Panc1 (cell line): Measurements from ENCODE around the gene ALDOA. TPM values are rescaled to one million over a fixed set of nuclear protein-coding genes. Genes with fewer than 3 reads are reported as not detected.
A peak's percentile ranks its signal among the peaks of the same experiment; 100 is the strongest.

ENCODE experiments used
- ATAC-seq: fragments of 200-7000 bp; cut with Tn5 transposase; 2 replicates; pipeline ENCODE4 v1.9.1; 2020; ENCODE audit warnings: mild to moderate bottlenecking, moderate library complexity
- BruUV-seq: library from RNA; stranded (reverse); fragments of 400-500 nt; replicated peaks from 2 replicates; lab custom pipeline; 2021; lab: Mats Ljungman, UMichigan
- CTCF ChIA-PET: fragments of 300-600 bp; sonication (Branson Sonifier 250); formaldehyde crosslinking; loops from one replicate; lab custom pipeline; 2022; ENCODE audit warnings: antibody characterized with exemption; lab: Charles Lee
- POLR2A ChIA-PET: fragments of 300-600 bp; sonication (Branson Sonifier 250); formaldehyde crosslinking; loops from one replicate; lab custom pipeline; 2022; ENCODE audit warnings: antibody characterized with exemption; lab: Charles Lee
- DNase-seq: peaks from one replicate; pipeline ENCODE4 v3.0.0-alpha.2; 2010; ENCODE audit warnings: low read depth, low spot score
- H3K27ac ChIP-seq: 2 replicates; pipeline ENCODE4 v1.5.1; 2011; ENCODE audit warnings: mild to moderate bottlenecking, low read length, inconsistent platforms
- H3K27me3 ChIP-seq: fragments of 200-500 bp; sonication (Bioruptor generic); 2 replicates; pipeline ENCODE4 v1.6.0; 2014; ENCODE audit warnings: low read length, inconsistent platforms; ENCODE audit not compliant: control insufficient read depth, insufficient read depth
- H3K36me3 ChIP-seq: fragments of 200-500 bp; sonication (Bioruptor generic); 2 replicates; pipeline ENCODE4 v1.5.1; 2014; ENCODE audit warnings: inconsistent platforms, mild to moderate bottlenecking, low read length, moderate library complexity; ENCODE audit not compliant: control insufficient read depth, insufficient read depth
- H3K4me1 ChIP-seq: 2 replicates; pipeline ENCODE4 v1.5.1; 2011; ENCODE audit warnings: inconsistent platforms, mild to moderate bottlenecking, low read length, moderate library complexity; ENCODE audit not compliant: control insufficient read depth, insufficient read depth
- H3K4me3 ChIP-seq, 2 experiments: 2 replicates each; pipeline ENCODE4 v1.5.1; 2011 to 2012; ENCODE audit warnings: low read depth in 2 of 2, low read length in 2 of 2, mild to moderate bottlenecking in 2 of 2, inconsistent platforms in 1 of 2, moderate library complexity in 1 of 2
- H3K9me3 ChIP-seq: fragments of 200-500 bp; sonication (Bioruptor generic); 2 replicates; pipeline ENCODE4 v1.5.1; 2014; ENCODE audit warnings: low read depth, mild to moderate bottlenecking, inconsistent platforms, low read length, moderate library complexity; ENCODE audit not compliant: control insufficient read depth, insufficient read depth
- CTCF ChIP-seq: fragments of 450-650 bp; IDR thresholded peaks from 2 replicates; pipeline ENCODE4 v1.5.1; 2017; ENCODE audit warnings: mild to moderate bottlenecking
- POLR2AphosphoS5 ChIP-seq: IDR thresholded peaks from 2 replicates; pipeline ENCODE4 v1.6.1; 2012; ENCODE audit warnings: mild to moderate bottlenecking, low read depth, low read length, moderate library complexity
- REST ChIP-seq, 2 experiments: IDR thresholded peaks; 2 replicates each; pipeline ENCODE4 v1.6.1; 2011 to 2012; ENCODE audit warnings: low read depth in 2 of 2, control low read depth in 1 of 2, low read length in 1 of 2, mild to moderate bottlenecking in 1 of 2, moderate library complexity in 1 of 2; ENCODE audit not compliant: insufficient read depth in 1 of 2
- SIN3A ChIP-seq: IDR thresholded peaks from 2 replicates; pipeline ENCODE4 v1.6.1; 2012; ENCODE audit warnings: low read depth, mild to moderate bottlenecking, low read length, moderate library complexity, borderline replicate concordance; ENCODE audit not compliant: insufficient read depth
- TCF7L2 ChIP-seq: IDR thresholded peaks from 2 replicates; pipeline ENCODE4 v1.6.1; 2011; ENCODE audit warnings: mild to moderate bottlenecking, low read depth, low read length, inconsistent platforms
- in situ Hi-C: cut with HindIII; loops from 2 replicates; pipeline ENCODE4 v1.10.0; 2016; ENCODE audit warnings: low sequenced_read_pairs, low pct_unique_long_range_greater_than_20kb
- intact Hi-C: fragments of 100-400 bp; cut with micrococcal nuclease; formaldehyde crosslinking; loops from one replicate; pipeline ENCODE4 v1.10.0; 2022; ENCODE audit not compliant: unreplicated experiment
- total RNA-seq: library from RNA; stranded (reverse); gene quantifications from one replicate; pipeline ENCODE4 v1.2.1, GENCODE V29; 2021; ENCODE audit not compliant: unreplicated experiment

ALDOA gene
- total RNA-seq, 1 experiment from 2014 or later = 2,516 TPM

GRCh38 chr16:30031477-30031918 lies 34.1 kb upstream of the ALDOA start:
- ChIA-PET CTCF (interaction anchor here (0.5 to 1.3 kb wide), 8 partner anchors 12 to 474 kb away, joined by 3 to 9 read pairs (median 4); no protein-coding TSS in a partner anchor), POLR2A (no interaction called here)
- TF ChIP-seq SIN3A (no peak), CTCF (no peak), POLR2AphosphoS5 (no peak), REST (IDR thresholded peaks at IDR 0.05; ENCODE audit: insufficient read depth in 1 of 2, low read depth in 2 of 2, low read length in 1 of 2) (no peak), TCF7L2 (no peak)
- intact Hi-C loops (no loop called here), in situ Hi-C loops (no loop called here)
- Histone ChIP-seq H3K4me3 (peak overlapping the region; percentile 25 to 34; a peak in 3 of 4 replicates), H3K36me3 (no peaks in the 10 kb centered on the region), H3K27me3 (no peaks in the 10 kb centered on the region), H3K9me3 (no peaks in the 10 kb centered on the region), H3K4me1 (peaks cover 9% of the 10 kb centered on the region), H3K27ac (no peak overlapping the region)
- ATAC-seq (peak; percentile 36; the same call in 1 of the 2 replicates), DNase-seq (no peak)
- BruUV-seq = no TSS peak

GRCh38 chr16:30032083-30032819 lies 33.3 kb upstream of the ALDOA start:
- ChIA-PET POLR2A (interaction anchor here (0.5 kb wide), 1 partner anchor 16 kb away, joined by 3 read pairs; no protein-coding TSS in a partner anchor), CTCF (interaction anchor here (0.5 to 1.3 kb wide), 13 partner anchors 9 to 332 kb away, joined by 3 to 12 read pairs (median 5); partner anchors contain the start of gene CDIPT)
- intact Hi-C loops (no loop called here), in situ Hi-C loops (no loop called here)
- Histone ChIP-seq H3K36me3 (no peaks in the 10 kb centered on the region), H3K27me3 (no peaks in the 10 kb centered on the region), H3K4me3 (no peak overlapping the region), H3K27ac (no peak overlapping the region), H3K4me1 (peaks cover 9% of the 10 kb centered on the region), H3K9me3 (no peaks in the 10 kb centered on the region)
- ATAC-seq (peak; percentile 72), DNase-seq (no peak)
- TF ChIP-seq CTCF = peak; percentile 91
- no peak for TF ChIP-seq POLR2AphosphoS5
- no peak for TF ChIP-seq SIN3A
- TF ChIP-seq TCF7L2 = no peak
- BruUV-seq = no TSS peak
